Measurements from ENCODE around the gene TIPIN.

DNA sequence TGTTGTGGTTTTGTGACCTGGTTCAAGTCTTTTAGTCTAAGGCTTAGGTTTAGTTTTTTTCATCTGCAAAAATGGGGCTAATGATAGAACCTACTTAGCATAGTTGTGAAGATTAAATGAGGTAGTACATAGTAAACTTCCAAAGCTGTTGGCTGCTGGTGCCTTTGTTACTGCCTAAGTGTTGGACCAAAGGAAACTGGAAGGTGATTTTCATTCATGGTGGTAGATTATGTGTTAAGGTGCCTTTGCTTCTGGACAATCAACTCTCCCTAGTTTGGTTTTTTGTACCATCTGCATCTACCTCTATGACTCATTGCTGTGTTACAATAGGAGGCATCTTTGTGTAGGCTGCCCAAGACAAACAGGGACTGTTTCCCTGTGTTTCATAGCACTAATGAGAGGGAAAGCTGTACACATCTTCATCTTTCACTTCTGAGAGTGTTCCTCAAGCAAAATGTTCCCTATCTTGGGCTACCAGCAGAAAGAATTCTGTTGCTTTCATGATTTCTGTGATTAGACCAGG, 33.4 kb upstream of the TIPIN start:
- TF ChIP-seq POLR2A (IDR thresholded peaks at IDR 0.05) (no peak), EP300 (IDR thresholded peaks at IDR 0.05) (no peak), CTCF (IDR thresholded peaks at IDR 0.05) (no peak)

All from gastroesophageal sphincter (tissue), 3 donors.